Measurements from ENCODE around the gene UFL1.

UFL1 gene

DNA sequence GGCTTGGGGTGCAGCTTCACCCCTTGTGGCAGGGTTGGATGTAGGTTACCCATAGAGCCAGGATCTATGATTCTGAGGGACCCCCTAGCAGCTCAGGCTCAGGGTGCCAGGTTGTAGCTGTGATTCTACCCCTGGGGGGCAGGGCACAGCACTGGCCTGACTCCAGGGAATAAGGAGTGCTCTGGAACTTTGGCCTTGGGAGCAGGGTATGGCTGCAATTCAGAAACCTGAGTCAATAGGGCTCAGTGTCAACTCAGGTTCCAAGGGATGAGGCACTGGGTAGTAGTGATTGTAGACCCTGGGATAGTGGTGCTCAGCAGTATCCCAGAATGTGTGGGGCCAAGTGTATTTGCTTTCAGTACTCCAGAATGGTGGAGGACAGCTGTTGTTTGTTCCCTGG, 49.9 kb downstream of the UFL1 start:
- Histone ChIP-seq H3K9ac (ENCODE audit: low read depth, low read length) (no peak overlapping the region), H3K4me3 (ENCODE audit: low read length) (no peak overlapping the region), H3K4me1 (ENCODE audit: insufficient read depth, low read length) (peaks cover 18% of the 10 kb centered on the region), H3K27ac (ENCODE audit: low read depth, low read length) (no peak overlapping the region), H3K36me3 (ENCODE audit: insufficient read depth, low read length) (no peaks in the 10 kb centered on the region), H3K9me3 (ENCODE audit: insufficient read depth, low read depth, low read length) (peaks cover 20% of the 10 kb centered on the region), H3K27me3 (ENCODE audit: insufficient read depth, low read length) (no peaks in the 10 kb centered on the region)

DNA sequence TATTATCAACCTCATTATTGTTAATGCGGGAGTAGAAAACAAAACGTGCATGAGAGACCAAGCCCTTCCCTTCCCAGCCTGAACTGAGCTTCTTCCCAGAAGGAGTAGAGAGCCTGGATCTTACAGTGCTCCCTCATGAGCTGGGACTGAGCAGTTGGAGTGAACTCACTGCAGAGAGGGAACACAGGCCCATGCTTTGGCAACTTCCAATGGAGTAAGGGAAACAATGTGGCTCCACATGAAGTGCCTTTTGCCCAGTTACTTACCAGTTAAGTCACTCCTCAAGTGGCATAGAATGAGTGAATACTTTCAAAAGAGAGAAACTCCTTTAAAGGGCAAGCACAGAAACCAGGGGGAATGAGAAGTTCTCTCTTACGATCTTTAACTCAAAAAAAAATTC, 53.8 kb downstream of the UFL1 start:
- H3K4me3 ChIP-seq (ENCODE audit: low read length) = no peak overlapping the region
- no peaks in the 10 kb centered on the region for H3K4me1 ChIP-seq (ENCODE audit: insufficient read depth, low read length)
- no peak overlapping the region for H3K27ac ChIP-seq (ENCODE audit: low read depth, low read length)
- H3K9me3 ChIP-seq (ENCODE audit: insufficient read depth, low read depth, low read length) = peaks cover 10% of the 10 kb centered on the region; the same call in 1 of the 2 replicates
- no peak overlapping the region for H3K9ac ChIP-seq (ENCODE audit: low read depth, low read length)
- H3K36me3 ChIP-seq (ENCODE audit: insufficient read depth, low read length) = no peaks in the 10 kb centered on the region
- 88% methylated on average over 3 of the region's 3 CpGs for WGBS
- no peaks in the 10 kb centered on the region for H3K27me3 ChIP-seq (ENCODE audit: insufficient read depth, low read length)

DNA sequence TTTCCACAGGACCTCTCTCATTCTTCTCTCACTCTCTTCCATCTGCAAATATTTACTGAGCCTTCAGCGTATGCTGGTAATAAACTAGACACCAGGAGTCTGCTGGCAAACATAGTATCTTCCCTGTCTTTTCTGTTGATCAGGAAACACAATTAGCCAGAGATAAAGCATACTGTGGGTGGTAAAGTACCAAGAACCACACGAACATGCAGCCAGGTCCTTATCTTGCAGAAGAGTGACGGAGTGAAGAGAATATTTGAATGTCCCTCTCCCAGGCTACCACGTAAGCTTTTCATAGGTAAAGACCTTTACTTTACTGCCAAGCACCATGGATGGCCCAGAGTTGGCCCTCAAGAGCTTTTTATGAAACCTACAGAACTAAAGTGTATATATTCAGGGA, 54.6 kb downstream of the UFL1 start:
- Histone ChIP-seq H3K36me3 (ENCODE audit: insufficient read depth, low read length) (no peaks in the 10 kb centered on the region), H3K9ac (ENCODE audit: low read depth, low read length) (no peak overlapping the region), H3K27ac (ENCODE audit: low read depth, low read length) (no peak overlapping the region), H3K4me3 (ENCODE audit: low read length) (no peak overlapping the region), H3K27me3 (ENCODE audit: insufficient read depth, low read length) (no peaks in the 10 kb centered on the region), H3K9me3 (ENCODE audit: insufficient read depth, low read depth, low read length) (peaks cover 1% of the 10 kb centered on the region; the same call in 1 of the 2 replicates), H3K4me1 (ENCODE audit: insufficient read depth, low read length) (no peaks in the 10 kb centered on the region)
- 90% methylated on average over 4 of the region's 4 CpGs for WGBS

DNA sequence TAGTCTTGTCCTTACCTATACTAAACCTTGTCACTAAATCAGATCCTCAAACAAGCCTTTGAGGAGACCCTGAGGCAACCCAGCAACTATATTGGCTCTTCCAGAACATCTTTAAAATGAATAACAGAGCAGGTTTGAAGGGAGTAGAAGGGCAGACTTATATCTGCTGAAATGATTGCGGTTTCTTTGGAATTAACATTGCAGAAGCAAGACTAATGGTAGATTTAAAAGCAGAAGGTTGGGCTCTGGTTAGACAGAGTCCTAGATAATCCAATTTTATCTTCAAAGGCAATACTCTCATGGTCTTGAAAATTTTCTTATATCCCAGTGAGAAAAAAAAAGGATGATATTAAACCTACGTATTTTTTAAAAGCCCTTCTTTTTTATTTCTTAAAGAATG, 60.4 kb downstream of the UFL1 start:
- no peaks in the 10 kb centered on the region for H3K36me3 ChIP-seq (ENCODE audit: insufficient read depth, low read length)
- no peak overlapping the region for H3K27ac ChIP-seq (ENCODE audit: low read depth, low read length)
- H3K27me3 ChIP-seq (ENCODE audit: insufficient read depth, low read length) = no peaks in the 10 kb centered on the region
- H3K9me3 ChIP-seq (ENCODE audit: insufficient read depth, low read depth, low read length) = no peaks in the 10 kb centered on the region
- no peak overlapping the region for H3K9ac ChIP-seq (ENCODE audit: low read depth, low read length)
- no peak overlapping the region for H3K4me3 ChIP-seq (ENCODE audit: low read length)
- 89% methylated on average over 1 of the region's 2 CpGs for WGBS
- H3K4me1 ChIP-seq (ENCODE audit: insufficient read depth, low read length) = no peaks in the 10 kb centered on the region

DNA sequence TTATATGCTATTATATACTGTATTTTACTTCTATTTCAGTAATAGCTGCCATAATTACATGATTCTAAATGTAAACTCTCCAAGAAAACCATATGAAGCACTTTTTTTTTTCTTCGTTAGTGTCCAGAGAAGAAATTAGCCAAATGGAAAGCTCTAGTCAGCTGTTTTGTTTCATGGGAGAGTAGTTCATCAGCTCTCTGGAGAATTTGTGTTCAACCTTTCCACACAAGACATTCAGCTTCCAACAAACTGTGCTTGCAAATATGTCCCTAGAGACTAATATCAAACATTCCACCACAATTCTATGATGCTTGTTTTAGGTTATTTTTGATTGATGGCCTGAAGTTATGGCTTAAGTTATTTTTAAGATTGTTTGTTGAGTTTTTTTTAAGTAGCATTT, 60.8 kb downstream of the UFL1 start:
- H3K9ac ChIP-seq (ENCODE audit: low read depth, low read length) = no peak overlapping the region
- no peak overlapping the region for H3K27ac ChIP-seq (ENCODE audit: low read depth, low read length)
- H3K4me1 ChIP-seq (ENCODE audit: insufficient read depth, low read length) = no peaks in the 10 kb centered on the region
- no peaks in the 10 kb centered on the region for H3K27me3 ChIP-seq (ENCODE audit: insufficient read depth, low read length)
- H3K4me3 ChIP-seq (ENCODE audit: low read length) = no peak overlapping the region
- no peaks in the 10 kb centered on the region for H3K9me3 ChIP-seq (ENCODE audit: insufficient read depth, low read depth, low read length)
- H3K36me3 ChIP-seq (ENCODE audit: insufficient read depth, low read length) = no peaks in the 10 kb centered on the region
- no CpG with 5 or more reads among the region's 1 CpG for WGBS

DNA sequence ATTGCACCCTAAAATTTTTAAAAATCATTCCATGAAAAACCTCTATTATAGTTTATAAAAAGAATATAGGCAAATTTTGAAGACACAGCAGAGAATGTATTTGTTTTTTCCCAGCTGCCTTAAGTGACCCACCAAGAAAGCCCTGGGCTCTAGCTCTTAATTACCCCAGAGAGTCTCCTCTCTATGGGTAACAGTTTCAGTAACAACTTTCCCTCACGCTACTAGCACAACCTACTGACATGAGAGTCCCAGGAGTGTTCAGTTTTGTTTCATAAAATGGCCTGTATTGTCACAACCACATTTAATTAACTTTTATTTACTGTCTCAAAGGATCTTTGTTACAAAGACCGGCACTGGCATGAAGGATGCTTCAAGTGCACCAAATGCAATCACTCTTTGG, 82.8 kb downstream of the UFL1 start:
- H3K9me3 ChIP-seq (ENCODE audit: insufficient read depth, low read depth, low read length) = no peaks in the 10 kb centered on the region
- peaks cover 6% of the 10 kb centered on the region; the same call in 1 of the 2 replicates for H3K4me1 ChIP-seq (ENCODE audit: insufficient read depth, low read length)
- no peak overlapping the region for H3K4me3 ChIP-seq (ENCODE audit: low read length)
- H3K36me3 ChIP-seq (ENCODE audit: insufficient read depth, low read length) = no peaks in the 10 kb centered on the region
- no peaks in the 10 kb centered on the region for H3K27me3 ChIP-seq (ENCODE audit: insufficient read depth, low read length)
- H3K9ac ChIP-seq (ENCODE audit: low read depth, low read length) = no peak overlapping the region
- no peak overlapping the region for H3K27ac ChIP-seq (ENCODE audit: low read depth, low read length)
- WGBS = 84% methylated on average over 2 of the region's 2 CpGs

Measured in HUES64 (cell line).